ENCODE data around the gene FASTK.

Gene FASTK

DNA sequence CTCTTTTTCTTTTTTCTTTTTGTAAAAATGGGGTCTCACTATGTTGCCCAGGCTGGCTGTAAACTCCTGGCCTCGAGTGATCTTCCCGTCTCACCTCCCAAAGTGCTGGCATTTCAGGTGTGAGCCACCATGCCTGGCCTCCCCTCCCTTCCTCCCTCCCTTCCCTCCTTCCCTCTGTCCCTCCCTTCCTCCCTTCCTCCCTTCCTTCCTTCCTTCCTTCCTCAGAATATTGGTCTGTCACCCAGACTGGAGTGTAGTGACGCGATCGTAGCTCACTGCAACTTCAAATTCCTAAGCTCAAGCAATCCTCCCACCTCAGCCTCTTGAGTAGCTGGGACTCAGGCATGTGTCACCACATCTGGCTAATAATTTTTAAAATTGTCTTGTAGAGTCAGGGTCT, 14.1 kb upstream of the FASTK start:
- Histone ChIP-seq H3K9me2 (ENCODE audit: low read depth, low read length) (no peaks in the 10 kb centered on the region), H3K4me1 (ENCODE audit: insufficient read depth, low read length, severe bottlenecking) (peaks cover 7% of the 10 kb centered on the region), H3K9ac (ENCODE audit: low read length) (no peak overlapping the region), H3K36me3 (ENCODE audit: insufficient read depth, low read length) (no peaks in the 10 kb centered on the region), H2AFZ (ENCODE audit: low read length) (no peak overlapping the region), H3K27ac (ENCODE audit: low read depth, low read length, poor library complexity, severe bottlenecking) (no peak overlapping the region), H3K79me2 (ENCODE audit: insufficient read depth, low read length) (no peaks in the 10 kb centered on the region), H3F3A (ENCODE audit: insufficient read depth, low read length) (no peaks in the 10 kb centered on the region), H3K4me3 (ENCODE audit: low read depth, low read length, poor library complexity, severe bottlenecking) (no peak overlapping the region), H3K27me3 (ENCODE audit: insufficient read depth, low read length) (no peaks in the 10 kb centered on the region; the same call in 1 of the 2 replicates), H3K4me2 (ENCODE audit: low read length) (no peak overlapping the region), H4K20me1 (ENCODE audit: insufficient read depth, low read length) (no peaks in the 10 kb centered on the region), H3K9me3 (ENCODE audit: low read length) (no peaks in the 10 kb centered on the region)
- TF ChIP-seq, protein P1, sequence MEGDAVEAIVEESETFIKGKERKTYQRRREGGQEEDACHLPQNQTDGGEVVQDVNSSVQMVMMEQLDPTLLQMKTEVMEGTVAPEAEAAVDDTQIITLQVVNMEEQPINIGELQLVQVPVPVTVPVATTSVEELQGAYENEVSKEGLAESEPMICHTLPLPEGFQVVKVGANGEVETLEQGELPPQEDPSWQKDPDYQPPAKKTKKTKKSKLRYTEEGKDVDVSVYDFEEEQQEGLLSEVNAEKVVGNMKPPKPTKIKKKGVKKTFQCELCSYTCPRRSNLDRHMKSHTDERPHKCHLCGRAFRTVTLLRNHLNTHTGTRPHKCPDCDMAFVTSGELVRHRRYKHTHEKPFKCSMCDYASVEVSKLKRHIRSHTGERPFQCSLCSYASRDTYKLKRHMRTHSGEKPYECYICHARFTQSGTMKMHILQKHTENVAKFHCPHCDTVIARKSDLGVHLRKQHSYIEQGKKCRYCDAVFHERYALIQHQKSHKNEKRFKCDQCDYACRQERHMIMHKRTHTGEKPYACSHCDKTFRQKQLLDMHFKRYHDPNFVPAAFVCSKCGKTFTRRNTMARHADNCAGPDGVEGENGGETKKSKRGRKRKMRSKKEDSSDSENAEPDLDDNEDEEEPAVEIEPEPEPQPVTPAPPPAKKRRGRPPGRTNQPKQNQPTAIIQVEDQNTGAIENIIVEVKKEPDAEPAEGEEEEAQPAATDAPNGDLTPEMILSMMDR (IDR thresholded peaks at IDR 0.05; ENCODE audit: low read length) = no peak
- no peak for TF ChIP-seq EZH2 (IDR thresholded peaks at IDR 0.05; ENCODE audit: borderline replicate concordance, low read length)

- no peak overlapping the region for H3K4me2 ChIP-seq (ENCODE audit: low read length)
- H3K27me3 ChIP-seq (ENCODE audit: insufficient read depth, low read length) = no peaks in the 10 kb centered on the region; the same call in 1 of the 2 replicates
- TF ChIP-seq, protein P1 (IDR thresholded peaks at IDR 0.05; ENCODE audit: low read length) = no peak
- no peak for TF ChIP-seq EZH2 (IDR thresholded peaks at IDR 0.05; ENCODE audit: borderline replicate concordance, low read length)
- no peaks in the 10 kb centered on the region for H3K9me2 ChIP-seq (ENCODE audit: low read depth, low read length)
- H2AFZ ChIP-seq (ENCODE audit: low read length) = no peak overlapping the region
- H3K79me2 ChIP-seq (ENCODE audit: insufficient read depth, low read length) = no peaks in the 10 kb centered on the region
- H3K9ac ChIP-seq (ENCODE audit: low read length) = no peak overlapping the region
- no peak overlapping the region for H3K4me3 ChIP-seq (ENCODE audit: low read depth, low read length, poor library complexity, severe bottlenecking)
- H3K9me3 ChIP-seq (ENCODE audit: low read length) = no peaks in the 10 kb centered on the region
- no peak overlapping the region for H3K27ac ChIP-seq (ENCODE audit: low read depth, low read length, poor library complexity, severe bottlenecking)
- no peaks in the 10 kb centered on the region for H3F3A ChIP-seq (ENCODE audit: insufficient read depth, low read length)
- H3K4me1 ChIP-seq (ENCODE audit: insufficient read depth, low read length, severe bottlenecking) = peaks cover 7% of the 10 kb centered on the region
- no peaks in the 10 kb centered on the region for H4K20me1 ChIP-seq (ENCODE audit: insufficient read depth, low read length)
- H3K36me3 ChIP-seq (ENCODE audit: insufficient read depth, low read length) = no peaks in the 10 kb centered on the region
These were observed 13.1 kb upstream of the FASTK start for GRCh38 chr7:151093748-151094147.

DNA sequence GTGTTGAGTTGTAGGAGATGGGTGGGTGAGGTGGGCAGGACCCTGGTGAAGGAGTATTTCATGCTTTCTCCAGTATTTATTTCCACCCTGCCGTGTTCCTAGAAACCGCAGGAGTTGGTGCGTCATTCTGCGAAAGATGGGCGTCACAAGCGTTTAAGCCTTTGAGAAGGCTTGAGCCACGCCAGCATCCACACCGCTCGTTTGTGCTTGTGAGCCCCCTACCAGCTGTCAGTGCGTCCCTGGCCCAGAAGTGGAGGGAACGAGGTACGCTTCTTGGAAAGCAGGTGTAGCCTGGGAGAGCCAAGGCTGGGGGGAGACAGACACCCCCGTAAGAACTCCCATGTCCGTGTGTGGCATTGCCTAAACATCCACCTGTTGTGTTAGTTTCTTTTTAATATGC, 11.4 kb upstream of the FASTK start:
- H3K79me2 ChIP-seq (ENCODE audit: insufficient read depth, low read length) = no peaks in the 10 kb centered on the region

More for the DNA sequence above, 11.4 kb upstream of the FASTK start:
- Histone ChIP-seq H2AFZ (ENCODE audit: low read length) (no peak overlapping the region), H3K4me3 (ENCODE audit: low read depth, low read length, poor library complexity, severe bottlenecking) (no peak overlapping the region), H3K4me2 (ENCODE audit: low read length) (no peak overlapping the region), H3K4me1 (ENCODE audit: insufficient read depth, low read length, severe bottlenecking) (peaks cover 13% of the 10 kb centered on the region), H3K36me3 (ENCODE audit: insufficient read depth, low read length) (no peaks in the 10 kb centered on the region), H3K27me3 (ENCODE audit: insufficient read depth, low read length) (peaks cover 11% of the 10 kb centered on the region), H3F3A (ENCODE audit: insufficient read depth, low read length) (no peaks in the 10 kb centered on the region; the same call in 1 of the 2 replicates), H3K27ac (ENCODE audit: low read depth, low read length, poor library complexity, severe bottlenecking) (no peak overlapping the region), H3K9ac (ENCODE audit: low read length) (no peak overlapping the region), H3K9me3 (ENCODE audit: low read length) (no peaks in the 10 kb centered on the region), H3K9me2 (ENCODE audit: low read depth, low read length) (no peaks in the 10 kb centered on the region), H4K20me1 (ENCODE audit: insufficient read depth, low read length) (no peaks in the 10 kb centered on the region)
- TF ChIP-seq, protein P1 (IDR thresholded peaks at IDR 0.05; ENCODE audit: low read length) = no peak
- TF ChIP-seq EZH2 (IDR thresholded peaks at IDR 0.05; ENCODE audit: borderline replicate concordance, low read length) = no peak

All from OCI-LY1 (cell line).